Measurements from ENCODE around the gene STK24. TPM values are rescaled to one million over a fixed set of nuclear protein-coding genes. Genes with fewer than 3 reads are reported as not detected.

STK24 gene
- total and polyA plus RNA-seq, 2 of the 4 experiments (the other 2 are of a cell fraction): 29.2 to 43.4 TPM

- no peak for TF ChIP-seq MXI1 (IDR thresholded peaks at IDR 0.05; ENCODE audit: borderline replicate concordance, low read depth, low read length)
- no peak for TF ChIP-seq SMC3 (IDR thresholded peaks at IDR 0.05; ENCODE audit: low read depth, low read length)
These were observed 134.3 kb downstream of the STK24 start (continued) for GRCh38 chr13:98442391-98443230.

- Histone ChIP-seq H4K20me1 (ENCODE audit: insufficient read depth, low read length) (peaks cover 17% of the 10 kb centered on the region), H3K4me2 (ENCODE audit: low read depth, low read length) (no peak overlapping the region), H3K9ac (ENCODE audit: low read depth, low read length) (no peak overlapping the region), H4K5ac (ENCODE audit: low read depth, low read length) (no peak overlapping the region), H3K4me1 (ENCODE audit: control insufficient read depth, insufficient read depth, low read length) (peaks cover 6% of the 10 kb centered on the region), H3K4ac (ENCODE audit: low read depth, low read length) (no peak overlapping the region), H3K36me3 (ENCODE audit: control insufficient read depth, insufficient read depth, low read length) (peaks cover 74% of the 10 kb centered on the region), H2BK20ac (ENCODE audit: low read depth, low read length) (no peak overlapping the region), H3K14ac (replicated peaks; ENCODE audit: low read depth, low read length) (no peak overlapping the region), H3K27ac (ENCODE audit: insufficient read depth, low read length) (no peak overlapping the region), H2BK15ac (ENCODE audit: low read depth, low read length) (no peak overlapping the region), H3K79me1 (ENCODE audit: low read depth in 1 of 2, low read length in 2 of 2) (peaks cover 0 to 36% of the 10 kb centered on the region in 2 experiments; a peak in 2 of 4 replicates), H3K18ac (ENCODE audit: low read depth, low read length) (no peak overlapping the region), H2AK5ac (ENCODE audit: low read depth, low read length) (no peak overlapping the region), H4K8ac (ENCODE audit: low read depth in 2 of 2, low read length in 2 of 2) (no peak overlapping the region), H3K27me3 (ENCODE audit: control insufficient read depth, insufficient read depth, low read length) (no peaks in the 10 kb centered on the region), H2AK9ac (replicated peaks; ENCODE audit: low read depth, low read length, poor library complexity) (peak overlapping the region; percentile 55), H3K9me3 (ENCODE audit: control insufficient read depth, insufficient read depth, low read length) (no peaks in the 10 kb centered on the region), H3K23ac (ENCODE audit: low read depth, low read length) (no peak overlapping the region), H3K4me3 (ENCODE audit: insufficient read depth, low read depth, low read length) (no peak overlapping the region), H2BK5ac (ENCODE audit: low read depth, low read length, poor library complexity, severe bottlenecking) (no peak overlapping the region), H2AFZ (replicated peaks; ENCODE audit: low read length, poor library complexity) (no peak overlapping the region), H4K91ac (ENCODE audit: insufficient read depth, low read depth, low read length) (no peak overlapping the region), H3K56ac (ENCODE audit: extremely low read depth, insufficient read depth, low read length) (no peak overlapping the region), H2BK120ac (ENCODE audit: low read depth, low read length) (no peak overlapping the region), H3K9me1 (ENCODE audit: insufficient read depth, low read length) (peaks cover 11% of the 10 kb centered on the region)
- ChIA-PET POLR2A (ENCODE audit: unreplicated experiment) (no interaction called here), CTCF (no interaction called here)
- no TSS peak for BruUV-seq (replicated peaks)
- in situ Hi-C loops (cut with MboI; ENCODE audit: low sequenced_read_pairs) (loop anchor here (10.0 to 25.0 kb wide), 2 partner anchors 586 to 596 kb away; no protein-coding TSS in a partner anchor), intact Hi-C loops (cut with micrococcal nuclease) (loop anchor here (10.0 kb wide), 1 partner anchor 586 kb away; no protein-coding TSS in a partner anchor), dilution Hi-C loops (cut with HindIII; ENCODE audit: low sequenced_read_pairs, unreplicated experiment) (no loop called here)
- no peak for ATAC-seq (ENCODE audit: low read depth)
- WGBS, 2 experiments (ENCODE audit: extremely low coverage in 2 of 2, insufficient read length in 1 of 2): 98% methylated on average over 7 of the region's 21 CpGs; no CpG with 5 or more reads in 1 of the 2 experiments
- DNase-seq: no peak
- no peak for TF ChIP-seq SMC3 (IDR thresholded peaks at IDR 0.05; ENCODE audit: low read depth, low read length)
- no peak for TF ChIP-seq RAD21 (IDR thresholded peaks at IDR 0.05; ENCODE audit: low read length)
- TF ChIP-seq RCOR1 (IDR thresholded peaks at IDR 0.05; ENCODE audit: insufficient replicate concordance, low read length): no peak
- TF ChIP-seq MAFK (IDR thresholded peaks at IDR 0.05; ENCODE audit: low read depth, low read length): no peak
- no peak for TF ChIP-seq MXI1 (IDR thresholded peaks at IDR 0.05; ENCODE audit: borderline replicate concordance, low read depth, low read length)
- no peak for TF ChIP-seq CEBPB (IDR thresholded peaks at IDR 0.05; ENCODE audit: low read depth, low read length)
- TF ChIP-seq BHLHE40 (IDR thresholded peaks at IDR 0.05; ENCODE audit: low read depth, low read length): no peak
- no peak for TF ChIP-seq FOS (IDR thresholded peaks at IDR 0.05; ENCODE audit: low read depth, low read length)
These were observed 135.7 kb downstream of the STK24 start for GRCh38 chr13:98441056-98441676.
